PC-3 (cell line): ENCODE measurements around the gene CRHR2. TPM values are rescaled to one million over a fixed set of nuclear protein-coding genes. Genes with fewer than 3 reads are reported as not detected.

Experiments used
- ATAC-seq: fragments of 200-7000 bp; cut with Tn5 transposase; 2 replicates; pipeline ENCODE4 v1.9.1; 2020; ENCODE audit warnings: mild to moderate bottlenecking, moderate library complexity
- BruUV-seq: library from RNA; stranded (reverse); fragments of 400-500 nt; replicated peaks from 2 replicates; lab custom pipeline; 2021; lab: Mats Ljungman, UMichigan
- CTCF ChIA-PET: fragments of 300-600 bp; sonication (Branson Sonifier 250); formaldehyde crosslinking; loops from one replicate; lab custom pipeline; 2022; ENCODE audit warnings: antibody characterized with exemption; lab: Charles Lee
- POLR2A ChIA-PET: fragments of 300-600 bp; sonication (Branson Sonifier 250); formaldehyde crosslinking; loops from one replicate; lab custom pipeline; 2022; ENCODE audit warnings: antibody characterized with exemption; ENCODE audit not compliant: unreplicated experiment; lab: Charles Lee
- DNase-seq: peaks from one replicate; pipeline ENCODE4 v3.0.0-alpha.2; 2015
- H2AFZ ChIP-seq: fragments of 300-600 bp; sonication (generic); 2 replicates; pipeline ENCODE4 v1.6.0; 2016; ENCODE audit warnings: antibody characterized with exemption, low read length
- H3F3A ChIP-seq: fragments of 300-600 bp; sonication (generic); one replicate; pipeline ENCODE4 v1.6.0; 2017; ENCODE audit warnings: antibody characterized with exemption, low read length, control low read depth, mild to moderate bottlenecking; ENCODE audit not compliant: unreplicated experiment
- H3K27ac ChIP-seq: fragments of 300-600 bp; sonication (generic); 2 replicates; pipeline ENCODE4 v1.5.1; 2016; ENCODE audit warnings: mild to moderate bottlenecking, low read length
- H3K27me3 ChIP-seq: fragments of 300-600 bp; sonication (generic); 2 replicates; pipeline ENCODE4 v1.6.1; 2016; ENCODE audit warnings: low read length, mixed read lengths
- H3K36me3 ChIP-seq: fragments of 300-600 bp; sonication (generic); 2 replicates; pipeline ENCODE4 v1.6.1; 2016; ENCODE audit warnings: low read depth, mixed run types, low read length, mixed read lengths
- H3K4me1 ChIP-seq: fragments of 300-600 bp; sonication (generic); 2 replicates; pipeline ENCODE4 v1.5.1; 2016; ENCODE audit warnings: low read length; ENCODE audit not compliant: insufficient read depth
- H3K4me2 ChIP-seq: fragments of 300-600 bp; sonication (generic); 2 replicates; pipeline ENCODE4 v1.6.0; 2016; ENCODE audit warnings: low read length
- H3K4me3 ChIP-seq: fragments of 300-600 bp; sonication (generic); 2 replicates; pipeline ENCODE4 v1.5.1; 2016; ENCODE audit warnings: mild to moderate bottlenecking, low read length, mixed read lengths
- H3K79me2 ChIP-seq: fragments of 300-600 bp; sonication (generic); 2 replicates; pipeline ENCODE4 v1.6.1; 2017; ENCODE audit warnings: low read length, mixed read lengths
- H3K9ac ChIP-seq: fragments of 300-600 bp; sonication (generic); 2 replicates; pipeline ENCODE4 v1.6.0; 2016; ENCODE audit warnings: mild to moderate bottlenecking, low read length
- H3K9me2 ChIP-seq: fragments of 300-600 bp; sonication (generic); replicated peaks from 2 replicates; pipeline ENCODE4 v1.6.1; 2016; ENCODE audit warnings: mixed run types, low read length, mixed read lengths
- H3K9me3 ChIP-seq: fragments of 300-600 bp; sonication (generic); 2 replicates; pipeline ENCODE4 v1.6.1; 2016; ENCODE audit warnings: low read length, mixed read lengths
- H4K20me1 ChIP-seq: fragments of 300-600 bp; sonication (generic); 2 replicates; pipeline ENCODE4 v1.6.1; 2016; ENCODE audit warnings: low read length, mixed read lengths
- CTCF ChIP-seq: fragments of 300-600 bp; sonication (generic); conservative IDR thresholded peaks from 2 replicates; pipeline ENCODE4 v1.5.1; 2017; ENCODE audit warnings: antibody characterized with exemption, low read depth, mild to moderate bottlenecking, low read length
- EZH2 ChIP-seq: fragments of 300-600 bp; sonication (generic); IDR thresholded peaks from one replicate; pipeline ENCODE4 v1.6.1; 2017; ENCODE audit warnings: antibody characterized with exemption, mild to moderate bottlenecking, low read length; ENCODE audit not compliant: unreplicated experiment
- EZH2phosphoT487 ChIP-seq: fragments of 300-600 bp; sonication (generic); IDR thresholded peaks from 2 replicates; pipeline ENCODE4 v1.6.1; 2018; ENCODE audit warnings: mild to moderate bottlenecking, antibody characterized with exemption, low read length, borderline replicate concordance
- intact Hi-C: fragments of 100-400 bp; cut with micrococcal nuclease; formaldehyde crosslinking; loops from 2 replicates; pipeline ENCODE4 v1.9.0; 2023
- total RNA-seq: library from RNA; depleted of rRNA; stranded (reverse); fragments of >200 nt; gene quantifications from 2 replicates; pipeline ENCODE4 v1.2.3, GENCODE V29; 2014

CRHR2 gene
- total RNA-seq, 1 experiment from 2014 or later: not detected

GRCh38 chr7:30663414-30663813 is 18.8 kb downstream of the CRHR2 start:
- Histone ChIP-seq H4K20me1 (no peaks in the 10 kb centered on the region), H3K27me3 (no peaks in the 10 kb centered on the region; the same call in 1 of the 2 replicates), H3K79me2 (no peaks in the 10 kb centered on the region), H2AFZ (no peak overlapping the region), H3K36me3 (no peaks in the 10 kb centered on the region), H3K9ac (no peak overlapping the region), H3K4me1 (no peaks in the 10 kb centered on the region), H3K4me2 (no peak overlapping the region), H3K27ac (no peak overlapping the region), H3K4me3 (no peak overlapping the region), H3K9me3 (no peaks in the 10 kb centered on the region), H3K9me2 (no peaks in the 10 kb centered on the region), H3F3A (no peaks in the 10 kb centered on the region)
- intact Hi-C loops: no loop called here
- ChIA-PET CTCF (no interaction called here), POLR2A (no interaction called here)
- no peak for TF ChIP-seq EZH2
- no peak for TF ChIP-seq EZH2phosphoT487
- TF ChIP-seq CTCF: no peak
- BruUV-seq: no TSS peak
- DNase-seq: no peak
- no peak for ATAC-seq

- TF ChIP-seq EZH2phosphoT487: no peak
- TF ChIP-seq EZH2: no peak
- TF ChIP-seq CTCF: no peak
- ChIA-PET CTCF (no interaction called here), POLR2A (no interaction called here)
- Histone ChIP-seq H3K79me2 (no peaks in the 10 kb centered on the region), H3K36me3 (no peaks in the 10 kb centered on the region), H3K9me3 (no peaks in the 10 kb centered on the region), H3K27ac (no peak overlapping the region), H3K9ac (no peak overlapping the region), H4K20me1 (no peaks in the 10 kb centered on the region), H2AFZ (no peak overlapping the region), H3K4me2 (no peak overlapping the region), H3K4me1 (no peaks in the 10 kb centered on the region), H3K27me3 (no peaks in the 10 kb centered on the region; the same call in 1 of the 2 replicates), H3K9me2 (no peaks in the 10 kb centered on the region), H3K4me3 (no peak overlapping the region), H3F3A (no peaks in the 10 kb centered on the region)
- intact Hi-C loops: no loop called here
- no peak for ATAC-seq
- no TSS peak for BruUV-seq
- no peak for DNase-seq
Observed at GRCh38 chr7:30662431-30662939, 19.8 kb downstream of the CRHR2 start.

GRCh38 chr7:30661926-30662325 is 20.3 kb downstream of the CRHR2 start:
- no peak overlapping the region for H3K27ac ChIP-seq
- H3K9ac ChIP-seq: no peak overlapping the region
- no peaks in the 10 kb centered on the region; the same call in 1 of the 2 replicates for H3K27me3 ChIP-seq
- H3K36me3 ChIP-seq: no peaks in the 10 kb centered on the region
- H3K9me3 ChIP-seq: no peaks in the 10 kb centered on the region
- no peak for TF ChIP-seq EZH2
- TF ChIP-seq EZH2phosphoT487: no peak
- TF ChIP-seq CTCF: no peak
- no peak overlapping the region for H3K4me2 ChIP-seq
- DNase-seq: no peak
- no peaks in the 10 kb centered on the region for H4K20me1 ChIP-seq
- no peaks in the 10 kb centered on the region for H3F3A ChIP-seq
- H3K4me3 ChIP-seq: no peak overlapping the region
- ChIA-PET POLR2A (no interaction called here), CTCF (no interaction called here)
- no peaks in the 10 kb centered on the region for H3K9me2 ChIP-seq
- BruUV-seq: no TSS peak
- no peaks in the 10 kb centered on the region for H3K4me1 ChIP-seq
- no peaks in the 10 kb centered on the region for H3K79me2 ChIP-seq
- no peak overlapping the region for H2AFZ ChIP-seq
- intact Hi-C loops: no loop called here
- no peak for ATAC-seq
